Measurements from ENCODE around the gene TEX44. TPM values are rescaled to one million over a fixed set of nuclear protein-coding genes. Genes with fewer than 3 reads are reported as not detected.

TEX44 gene
- total and polyA plus RNA-seq, 11 donors, result not detected

GRCh38 chr2:231597014-231597611 is 4.4 kb downstream of the TEX44 start:
- H3K36me3 ChIP-seq, result no peaks in the 10 kb centered on the region
- TF ChIP-seq POLR2A (IDR thresholded peaks at IDR 0.05), result no peak
- no peak for TF ChIP-seq CTCF (IDR thresholded peaks at IDR 0.05)
- intact Hi-C loops (cut with DNase I), result loop anchor here in 2 of 10 donors (5.0 to 10.0 kb wide), 2 partner anchors 70 to 72 kb away; no protein-coding TSS in a partner anchor
- H3K27me3 ChIP-seq, result no peaks in the 10 kb centered on the region
- ATAC-seq, result peak; percentile 56 to 75 (median 69)
- WGBS, 4 donors, result 60 to 97% (median 76%) methylated on average over 9 to 18 of the region's 18 CpGs
- H3K9me3 ChIP-seq, result no peaks in the 10 kb centered on the region
- H3K4me1 ChIP-seq, result peaks cover 0 to 15% (median 6%) of the 10 kb centered on the region in 12 donors
- peak; percentile 38 to 79 (median 56) for DNase-seq
- H3K4me3 ChIP-seq, result no peak overlapping the region
- peak overlapping the region in 3 of 12 donors; percentile 3 to 69 (median 45) for H3K27ac ChIP-seq

GRCh38 chr2:231597627-231598026 is 5.0 kb downstream of the TEX44 start:
- TF ChIP-seq CTCF (IDR thresholded peaks at IDR 0.05), result no peak
- TF ChIP-seq POLR2A (IDR thresholded peaks at IDR 0.05), result no peak
- DNase-seq, result peak in 1 of 5 donors; percentile 28
- peak in 1 of 4 donors; percentile 4 for ATAC-seq
- Histone ChIP-seq H3K4me1 (peaks cover 0 to 16% (median 7%) of the 10 kb centered on the region in 12 donors), H3K27me3 (no peaks in the 10 kb centered on the region), H3K36me3 (no peaks in the 10 kb centered on the region), H3K9me3 (no peaks in the 10 kb centered on the region), H3K4me3 (no peak overlapping the region), H3K27ac (peak overlapping the region in 1 of 12 donors; percentile 69)
- intact Hi-C loops (cut with DNase I), result loop anchor here in 2 of 10 donors (5.0 to 10.0 kb wide), 2 partner anchors 70 to 73 kb away; no protein-coding TSS in a partner anchor
- 79 to 89% (median 82%) methylated on average over 8 of the region's 8 CpGs for WGBS, 4 donors

GRCh38 chr2:231600619-231601355 is 8.1 kb downstream of the TEX44 start:
- DNase-seq, result peak in 1 of 5 donors; percentile 61
- no peak for TF ChIP-seq CTCF (IDR thresholded peaks at IDR 0.05)
- TF ChIP-seq POLR2A (IDR thresholded peaks at IDR 0.05), result no peak

More at GRCh38 chr2:231600619-231601355, 8.1 kb downstream of the TEX44 start:
- Histone ChIP-seq H3K4me3 (no peak overlapping the region), H3K27me3 (no peaks in the 10 kb centered on the region), H3K36me3 (no peaks in the 10 kb centered on the region), H3K27ac (peak overlapping the region in 2 of 12 donors; percentile 5 to 100), H3K9me3 (no peaks in the 10 kb centered on the region), H3K4me1 (peaks cover 7 to 41% (median 28%) of the 10 kb centered on the region in 12 donors)
- 51 to 74% (median 64%) methylated on average over 6 to 11 of the region's 11 CpGs for WGBS, 4 donors
- intact Hi-C loops (cut with DNase I), result loop anchor here (1.0 to 10.0 kb wide), 7 partner anchors 34 to 184 kb away; partner anchors contain the start of genes COPS7B (in 1 of the 10) and PDE6D (in 1 of the 10)
- no peak for ATAC-seq
